HG02759 (cell line): ENCODE results near the gene BDNF.
"Not testable (repeated sequence)": the region's sequence is repeated elsewhere in the genome, so short reads cannot be mapped to it uniquely, and the experiment has no call there.

Source experiments
- ATAC-seq: cut with Tn5 transposase; IDR thresholded peaks from one replicate; pipeline ENCODE4 v1.9.1; 2021; ENCODE audit warnings: mild to moderate bottlenecking, moderate library complexity; ENCODE audit not compliant: unreplicated experiment

Gene BDNF

GRCh38 chr11:27700351-27701301 is at the start of gene BDNF:
Gene BDNF (minus strand): TSS chr11:27700455. CDS start chr11:27658564, 41,891 bp downstream.
- peak; percentile 38 for ATAC-seq

DNA sequence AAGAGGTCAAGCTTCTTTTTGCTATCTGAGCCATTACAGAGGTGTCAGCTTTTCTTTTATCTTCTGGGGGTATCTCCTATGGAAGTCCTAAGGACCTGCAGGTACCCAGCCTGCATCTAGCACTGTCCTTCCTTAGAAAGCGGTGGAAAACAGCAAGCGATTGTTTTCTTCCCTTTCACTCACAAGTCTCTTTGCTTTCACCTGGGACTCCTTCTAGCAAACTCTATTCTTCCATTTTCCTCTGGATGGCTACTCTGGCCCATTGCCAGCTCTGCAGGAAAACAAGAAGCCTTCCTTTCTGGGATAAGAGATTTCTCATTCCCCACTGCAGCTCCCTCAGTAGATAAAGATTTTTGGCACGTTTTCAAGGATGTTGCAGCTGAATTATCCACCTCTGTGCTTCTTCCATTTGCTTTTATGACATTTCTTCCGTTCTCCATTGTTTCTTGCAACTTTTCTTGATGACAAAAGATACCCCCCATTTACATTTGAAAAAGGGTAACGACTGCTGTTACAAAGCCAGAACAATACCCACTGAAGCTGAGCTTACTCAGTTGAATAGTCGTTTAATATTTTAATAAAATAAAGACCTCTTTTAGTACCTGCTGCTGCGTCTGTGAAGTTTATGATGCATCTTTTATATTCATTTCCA is 40.2 kb upstream of the BDNF start:
- no peak for ATAC-seq

DNA sequence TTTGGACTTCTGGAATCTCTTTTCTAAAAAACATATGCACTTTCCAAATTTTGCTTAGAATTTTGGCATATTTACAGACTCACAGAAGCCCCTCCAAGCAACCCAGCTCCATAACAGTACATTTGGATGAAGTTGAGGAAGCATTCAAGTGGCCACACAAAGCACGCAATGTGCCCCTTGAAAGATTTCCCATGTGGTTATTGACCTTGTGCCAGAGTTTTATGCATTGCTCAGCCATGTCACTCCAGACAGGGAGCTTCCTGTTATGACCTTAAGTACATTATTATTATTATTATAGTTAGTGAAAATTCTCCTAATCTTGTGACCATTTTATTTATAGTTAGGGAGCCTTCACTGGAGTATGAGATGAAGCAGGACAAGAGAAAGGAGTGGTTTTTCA is 35.0 kb upstream of the BDNF start:
- ATAC-seq: no peak

DNA sequence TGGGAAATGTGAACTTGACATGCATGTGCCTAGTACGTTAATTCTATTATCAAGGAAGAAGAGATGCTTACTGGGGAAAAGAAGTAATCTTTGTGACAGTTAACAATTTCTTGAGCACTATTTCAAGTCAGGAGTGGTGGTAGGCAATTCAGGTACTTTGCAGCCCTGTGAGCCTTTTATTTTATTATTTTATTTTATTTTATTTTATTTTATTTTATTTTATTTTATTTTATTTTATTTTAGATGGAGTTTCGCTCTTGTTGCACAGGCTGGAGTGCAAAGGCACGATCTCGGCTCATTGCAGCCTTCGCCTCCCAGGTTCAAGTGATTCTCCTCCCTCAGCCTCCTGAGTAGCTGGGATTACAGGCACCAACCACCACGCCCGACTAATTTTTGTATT is 31.5 kb upstream of the BDNF start:
- ATAC-seq: not testable (repeated sequence)

DNA sequence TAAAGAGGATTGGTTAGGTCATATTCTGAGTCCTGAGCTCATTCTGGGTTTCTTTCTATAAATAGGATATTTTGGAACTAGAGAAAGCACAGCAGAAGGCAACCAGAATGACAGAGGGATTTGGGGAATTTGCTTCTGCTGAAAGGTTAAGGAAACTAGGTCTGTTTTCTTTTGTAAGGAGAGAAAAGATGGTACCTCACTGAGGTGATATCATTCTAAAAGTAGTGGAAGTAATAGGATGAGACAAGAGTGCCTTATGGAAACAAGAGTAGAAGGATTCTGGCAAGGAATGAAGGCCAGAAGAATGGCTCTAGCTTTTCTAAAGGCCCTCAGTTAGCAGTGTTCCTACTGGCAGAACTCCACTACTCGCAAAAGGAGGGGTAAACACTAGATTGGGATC is 26.7 kb upstream of the BDNF start:
- no peak for ATAC-seq

- ATAC-seq: no peak
These were observed 23.4 kb upstream of the BDNF start for GRCh38 chr11:27723687-27724086.

GRCh38 chr11:27722953-27723344 is 22.7 kb upstream of the BDNF start:
- ATAC-seq: no peak

DNA sequence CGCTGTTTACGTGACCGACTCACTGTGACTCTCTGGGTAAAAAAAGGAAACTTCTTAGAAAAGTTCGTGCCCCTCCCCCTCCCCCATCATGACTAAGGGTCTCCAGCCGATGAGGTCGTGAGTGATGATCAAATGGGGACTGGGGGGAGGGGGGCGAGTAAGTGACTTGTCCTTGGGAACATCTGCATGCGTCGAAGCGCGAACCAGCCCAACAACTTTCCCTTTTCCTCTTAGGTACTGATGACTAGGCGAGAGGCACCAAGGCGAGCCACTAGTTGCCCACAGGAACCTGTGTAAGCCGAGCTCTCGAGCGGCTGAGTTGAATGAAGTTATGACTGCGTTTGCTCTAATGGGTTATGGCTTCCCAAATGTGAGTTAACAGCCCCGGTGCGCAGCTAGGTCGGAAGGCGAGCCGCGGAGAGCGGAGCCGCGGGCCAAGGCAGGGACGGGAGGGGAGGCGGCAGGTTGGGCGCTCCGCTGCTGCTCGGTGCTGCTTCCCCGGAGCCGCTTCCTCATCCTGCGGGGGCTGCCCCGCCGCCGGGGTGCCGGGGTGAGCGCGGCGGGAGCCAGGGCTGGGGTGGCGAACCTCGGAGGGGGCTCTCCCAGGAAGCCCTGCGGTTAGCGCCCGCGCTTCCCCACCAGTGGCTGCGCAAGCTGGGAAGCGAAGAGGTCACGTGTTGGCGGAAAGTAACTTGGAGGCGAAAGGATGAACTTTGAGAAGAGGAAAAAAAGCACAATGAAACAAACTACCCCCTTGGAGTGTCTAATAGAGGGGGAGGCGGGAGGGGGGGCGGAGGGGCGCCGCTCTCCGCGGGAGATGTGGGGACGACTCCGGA is 22.1 kb upstream of the BDNF start:
- peak; percentile 44 for ATAC-seq

DNA sequence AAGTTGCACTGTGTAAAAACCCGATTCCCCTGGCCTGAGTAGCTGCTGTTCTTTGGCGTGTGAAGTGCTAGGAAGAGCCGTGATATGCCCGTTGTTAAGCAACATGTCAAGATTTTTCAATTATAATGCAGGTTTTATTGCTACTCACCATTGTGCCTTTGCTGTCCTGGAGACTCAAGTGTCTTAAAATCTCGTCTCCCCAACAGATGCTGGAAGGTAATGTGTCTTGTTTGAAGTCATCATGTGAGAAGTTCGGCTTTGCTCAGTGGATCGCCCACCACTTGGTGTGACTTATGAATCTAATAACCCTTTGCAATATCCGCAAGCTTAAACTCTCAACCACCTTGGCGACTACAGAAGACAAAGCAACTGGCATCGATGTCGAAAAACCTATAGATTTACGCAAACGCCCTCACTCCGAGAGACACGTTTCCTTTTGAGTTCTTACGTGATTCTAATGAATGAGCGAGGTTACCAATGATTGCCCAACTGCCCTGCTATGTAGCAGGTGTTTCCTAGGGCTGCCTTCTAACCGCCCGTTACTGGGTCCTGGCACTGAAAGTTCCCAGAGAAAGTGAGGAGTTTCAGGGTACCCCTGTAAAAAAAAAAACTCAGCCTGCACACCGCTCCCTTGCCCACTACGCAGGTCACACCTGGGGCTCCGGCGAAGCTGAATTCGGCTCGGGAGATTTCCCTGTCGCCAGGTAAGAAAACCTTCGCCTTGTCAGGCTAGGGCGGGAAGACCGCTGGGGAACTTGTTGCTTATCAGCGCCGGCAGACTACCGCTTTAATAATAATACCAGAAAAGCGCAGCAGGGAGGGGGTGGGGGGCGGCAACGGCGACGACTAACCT is 21.2 kb upstream of the BDNF start:
- no peak for ATAC-seq

- no peak for ATAC-seq
These were observed 20.1 kb upstream of the BDNF start for GRCh38 chr11:27720277-27720830.

- no peak for ATAC-seq
These were observed 19.3 kb upstream of the BDNF start for GRCh38 chr11:27719546-27719925.

DNA sequence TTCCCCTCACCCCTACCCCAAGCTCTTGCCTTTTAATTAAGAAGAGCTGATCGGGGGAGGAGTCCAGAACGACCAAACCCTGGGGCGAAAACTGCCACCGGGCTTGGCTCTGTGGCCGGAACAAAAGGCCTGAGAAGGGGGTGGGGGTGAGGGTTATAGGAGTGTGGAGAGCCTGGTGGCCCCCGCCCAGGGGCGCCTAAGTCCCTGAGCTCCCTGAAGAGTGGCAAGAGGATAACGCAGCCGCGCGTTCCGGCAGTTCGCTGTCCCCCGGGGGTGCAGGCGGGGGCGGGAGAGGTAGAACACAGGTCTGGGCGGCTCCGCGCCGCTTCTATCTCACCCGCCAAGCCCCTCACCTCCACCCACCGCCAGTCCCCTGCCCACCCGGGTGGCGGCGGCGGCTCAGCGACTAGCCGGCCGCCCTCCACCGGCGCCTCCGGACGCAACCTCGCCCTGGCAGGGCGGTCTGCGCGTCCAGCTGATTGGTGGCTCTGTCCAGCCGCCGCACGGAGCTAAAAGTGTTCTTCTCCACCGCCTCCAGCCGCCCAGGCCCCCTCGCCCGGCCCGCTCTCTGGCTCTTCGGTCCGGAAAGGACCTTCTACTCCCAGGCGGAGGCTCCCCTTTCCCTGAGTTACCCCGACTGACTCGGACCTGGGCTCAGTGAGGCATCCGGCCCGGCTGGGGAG is 18.7 kb upstream of the BDNF start:
- ATAC-seq: no peak

- no peak for ATAC-seq
These were observed 18.1 kb upstream of the BDNF start for GRCh38 chr11:27718346-27718862.

DNA sequence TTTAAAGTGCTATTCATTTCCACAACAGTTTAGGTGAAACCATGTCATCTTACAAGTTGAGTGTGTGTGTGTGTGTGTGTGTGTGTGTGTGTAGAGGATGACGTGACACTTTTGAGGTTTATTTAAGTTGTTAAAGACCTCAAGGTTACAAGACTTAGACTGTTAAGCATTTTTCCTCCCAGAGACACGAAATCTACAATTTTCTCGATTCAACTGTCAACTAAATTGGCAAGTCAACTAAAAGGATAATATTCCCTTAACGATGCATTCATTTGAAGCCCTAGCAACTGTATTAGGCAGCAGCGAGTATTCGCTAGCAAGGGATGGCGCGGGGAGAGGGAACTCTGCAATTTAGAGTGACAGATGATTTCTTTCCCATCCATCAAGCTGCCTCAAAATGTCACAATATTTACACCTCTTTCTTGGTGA is 17.6 kb upstream of the BDNF start:
- ATAC-seq: no peak

DNA sequence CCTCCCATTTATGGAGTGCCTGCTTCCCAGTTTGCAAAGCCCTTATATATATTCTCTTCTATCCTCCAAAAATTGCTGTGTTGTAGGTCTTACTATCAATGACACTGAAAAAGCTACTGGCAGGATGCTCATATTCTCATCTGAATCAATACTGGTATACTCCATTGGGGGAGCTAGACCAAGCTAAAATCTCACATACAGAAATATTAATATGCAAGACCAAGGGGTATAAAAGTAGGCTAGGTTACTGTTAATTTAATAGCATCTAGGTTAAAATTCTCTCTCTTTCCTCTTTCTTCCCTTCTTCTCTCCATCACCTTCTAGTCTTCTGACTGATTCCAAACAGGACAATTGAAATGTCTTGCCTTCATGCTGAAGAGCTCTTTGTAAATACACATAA is 17.1 kb upstream of the BDNF start:
- ATAC-seq: no peak

- no peak for ATAC-seq
These were observed 16.6 kb upstream of the BDNF start for GRCh38 chr11:27716835-27717234.

DNA sequence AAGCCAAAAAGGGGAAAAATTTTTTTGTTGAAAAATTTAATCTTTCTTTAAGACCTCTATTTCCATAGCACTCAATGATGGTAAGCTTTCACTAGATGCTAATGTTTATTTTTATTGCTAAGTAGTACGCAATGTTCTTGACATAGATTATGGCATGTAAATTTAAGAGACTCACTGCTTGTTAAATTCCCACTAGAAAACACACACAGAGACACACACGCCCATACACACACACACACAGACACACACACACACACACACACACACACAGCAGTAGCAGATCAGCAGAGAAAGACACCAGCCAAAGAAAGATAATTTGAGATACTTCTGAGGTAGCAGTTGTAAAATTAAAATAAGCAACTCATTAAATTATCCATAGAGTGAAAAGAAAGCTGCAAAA is 16.0 kb upstream of the BDNF start:
- no peak for ATAC-seq

DNA sequence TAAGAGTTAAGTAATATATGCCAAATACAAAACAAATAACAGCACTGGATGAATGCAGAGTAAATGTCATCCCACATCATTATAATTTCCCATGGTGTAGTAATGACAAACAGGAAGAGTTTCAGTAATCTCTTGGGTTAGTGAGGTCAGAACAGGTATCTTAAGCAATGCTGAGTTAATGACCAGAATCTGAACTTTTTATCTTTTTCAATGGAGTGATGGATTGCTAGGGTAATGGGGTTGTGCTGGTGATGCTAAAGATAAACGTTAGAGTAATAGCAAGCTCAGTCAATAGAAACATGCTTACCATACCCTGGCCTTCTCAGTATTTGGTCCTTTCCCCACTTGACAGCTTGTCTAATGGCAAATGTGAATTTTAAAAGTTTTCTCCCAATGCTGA is 11.5 kb upstream of the BDNF start:
- ATAC-seq: no peak

DNA sequence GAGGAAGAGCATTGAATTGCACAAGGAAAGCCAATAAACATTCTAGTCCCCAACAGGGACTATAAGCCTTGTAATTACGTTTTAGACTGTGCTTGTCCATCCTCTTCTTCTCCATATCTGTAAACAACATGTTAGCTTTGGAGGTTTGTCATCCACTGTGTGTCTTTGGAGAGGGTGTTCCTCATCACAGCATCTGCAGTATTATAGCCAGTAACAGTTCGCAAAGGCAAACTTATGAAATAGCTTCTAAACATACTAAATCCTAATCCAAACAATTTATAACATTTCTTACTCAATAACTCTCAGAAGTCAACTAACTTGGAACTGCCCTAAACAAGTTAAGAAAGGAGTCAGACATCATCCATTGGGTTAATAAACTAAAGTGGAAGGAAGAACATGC is 10.3 kb upstream of the BDNF start:
- no peak for ATAC-seq
